Measurements from ENCODE around the gene KLF1. TPM values are rescaled to one million over a fixed set of nuclear protein-coding genes. Genes with fewer than 3 reads are reported as not detected.

The KLF1 gene
- total and polyA plus RNA-seq, 2 of the 13 experiments (the other 11 are each of a cell fraction or from before 2014, with no cell fraction given), result not detected

GRCh38 chr19:12864721-12865715 is 22.0 kb downstream of the KLF1 start (continued):
- TF ChIP-seq ZNF629 (CRISPR knock-in tag; conservative IDR thresholded peaks at IDR 0.05) (peak; percentile 1; the same call in 1 of the 2 replicates), ZBTB40 (IDR thresholded peaks at IDR 0.05) (no peak), ZBTB40 (CRISPR knock-in tag; IDR thresholded peaks at IDR 0.05) (peak; percentile 13; the same call in 1 of the 2 replicates), ARID5B (CRISPR knock-in tag; IDR thresholded peaks at IDR 0.05) (peak; percentile 72), THAP11 (CRISPR knock-in tag; IDR thresholded peaks at IDR 0.05) (peak; percentile 73), ZNF121 (CRISPR knock-in tag; IDR thresholded peaks at IDR 0.05) (0 out of 2 replicates have a peak, but pooled peaks have one; percentile 40), ZNF607 (CRISPR knock-in tag; IDR thresholded peaks at IDR 0.05; ENCODE audit: borderline replicate concordance) (no peak), MED1 (CRISPR knock-in tag; IDR thresholded peaks at IDR 0.05) (peak; percentile 70), SALL1 (CRISPR knock-in tag; IDR thresholded peaks at IDR 0.05) (peak; percentile 65; the same call in 1 of the 2 replicates), XRCC5 (optimal IDR thresholded peaks at IDR 0.05; ENCODE audit: low read length) (peak; percentile 53), ZBTB7B (CRISPR knock-in tag; IDR thresholded peaks at IDR 0.05) (0 out of 2 replicates have a peak, but pooled peaks have one; percentile 6), ZNF331 (CRISPR knock-in tag; IDR thresholded peaks at IDR 0.05) (peak; percentile 57; the same call in 1 of the 2 replicates), BORCS8-MEF2B (CRISPR knock-in tag; IDR thresholded peaks at IDR 0.05) (0 out of 2 replicates have a peak, but pooled peaks have one; percentile 62), TOE1 (CRISPR knock-in tag; IDR thresholded peaks at IDR 0.05) (no peak), RNF2 (conservative IDR thresholded peaks at IDR 0.05; ENCODE audit: low read depth) (0 out of 2 replicates have a peak, but pooled peaks have one; percentile 35), NCOA2 (CRISPR knock-in tag; IDR thresholded peaks at IDR 0.05) (0 out of 2 replicates have a peak, but pooled peaks have one; percentile 12), ELF1 (CRISPR knock-in tag; IDR thresholded peaks at IDR 0.05) (no peak)
